ENCODE data around the gene MCM10.

The MCM10 gene

DNA sequence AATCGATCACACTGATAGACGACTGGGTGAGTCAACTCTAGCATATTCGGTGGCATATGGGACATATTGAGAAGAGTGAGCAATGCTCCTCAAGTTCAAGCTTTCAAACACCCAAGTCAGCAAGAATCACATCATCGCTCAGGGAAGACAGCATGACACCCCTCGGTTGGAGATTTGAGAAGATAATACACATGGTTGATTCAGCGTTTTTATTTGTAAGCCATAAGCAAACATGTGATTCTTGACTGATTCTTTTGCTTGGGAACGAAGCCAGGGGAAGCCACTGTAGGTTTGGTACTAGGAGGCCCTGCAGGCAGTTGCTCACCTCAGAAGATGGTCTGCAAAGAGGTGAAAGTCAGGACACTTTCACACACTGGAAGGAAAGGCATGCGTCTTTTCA is 60.2 kb downstream of the MCM10 start:
- Histone ChIP-seq H3K4me1 (ENCODE audit: insufficient read depth, insufficient read length) (peaks cover 3% of the 10 kb centered on the region), H3K36me3 (ENCODE audit: insufficient read depth, insufficient read length, low read length) (no peaks in the 10 kb centered on the region), H3K9me3 (ENCODE audit: insufficient read depth, low read length) (0 out of 2 replicates have a peak, but pooled peaks cover 3% of the 10 kb centered on the region), H3K4me3 (ENCODE audit: insufficient read length, low read depth) (no peak overlapping the region), H3K9ac (ENCODE audit: insufficient read length, low read depth) (no peak overlapping the region), H3K27me3 (ENCODE audit: insufficient read depth, insufficient read length) (no peaks in the 10 kb centered on the region)
- DNase-seq (ENCODE audit: low read depth, low spot score), result no peak
- TF ChIP-seq ZNF274 (IDR thresholded peaks at IDR 0.05; ENCODE audit: low read depth, low read length) (no peak), SUZ12 (IDR thresholded peaks at IDR 0.05; ENCODE audit: extremely low read depth, insufficient read depth, insufficient read length) (no peak), YY1 (IDR thresholded peaks at IDR 0.05; ENCODE audit: insufficient read depth, insufficient read length) (no peak)

DNA sequence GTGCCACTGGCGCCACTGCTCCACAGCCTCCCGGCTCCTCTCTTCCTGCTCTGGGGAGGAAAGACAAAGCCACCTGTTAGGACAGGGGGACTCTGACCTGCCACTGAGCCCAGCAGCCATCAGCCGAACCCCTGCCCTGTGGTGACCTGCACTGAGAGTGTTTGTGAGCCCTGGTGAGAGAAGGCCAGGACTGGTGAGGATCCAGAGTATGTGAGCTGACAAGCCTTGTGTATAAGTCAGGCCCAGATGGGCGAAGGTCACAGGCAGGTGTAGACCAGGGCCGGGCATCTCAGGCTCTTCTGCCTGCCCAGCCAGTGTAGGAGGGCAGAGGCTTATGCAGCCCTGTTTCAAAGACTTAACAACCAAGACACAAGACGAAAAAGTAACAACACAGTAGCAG is 60.8 kb downstream of the MCM10 start:
- no peak overlapping the region for H3K4me3 ChIP-seq (ENCODE audit: insufficient read length, low read depth)

DNA sequence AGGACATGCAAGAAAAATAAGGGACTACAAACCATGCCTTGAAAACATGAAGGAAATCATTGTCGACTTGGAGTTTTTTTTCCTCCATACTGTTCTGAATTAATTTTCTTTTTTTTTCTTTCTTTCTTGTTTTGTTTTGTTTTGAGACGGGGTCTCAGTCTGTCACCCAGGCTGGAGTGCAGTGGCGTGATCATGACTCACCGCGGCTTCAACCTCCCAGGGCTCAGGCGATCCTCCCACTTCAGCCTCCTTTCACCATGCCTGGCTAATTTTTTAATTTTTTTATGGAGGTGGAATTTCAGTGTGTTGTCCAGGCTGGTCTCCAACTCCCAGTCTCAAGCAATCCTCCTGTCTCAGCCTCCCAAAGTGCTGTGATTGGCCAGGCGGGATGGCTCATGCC is 61.2 kb downstream of the MCM10 start:
- no peaks in the 10 kb centered on the region for H3K36me3 ChIP-seq (ENCODE audit: insufficient read depth, insufficient read length, low read length)
- H3K4me1 ChIP-seq (ENCODE audit: insufficient read depth, insufficient read length), result peaks cover 3% of the 10 kb centered on the region
- H3K27me3 ChIP-seq (ENCODE audit: insufficient read depth, insufficient read length), result no peaks in the 10 kb centered on the region
- no peak for DNase-seq (ENCODE audit: low read depth, low spot score)
- H3K9ac ChIP-seq (ENCODE audit: insufficient read length, low read depth), result no peak overlapping the region
- no peak overlapping the region for H3K4me3 ChIP-seq (ENCODE audit: insufficient read length, low read depth)
- no peak for TF ChIP-seq ZNF274 (IDR thresholded peaks at IDR 0.05; ENCODE audit: low read depth, low read length)
- TF ChIP-seq YY1 (IDR thresholded peaks at IDR 0.05; ENCODE audit: insufficient read depth, insufficient read length), result no peak
- no peak for TF ChIP-seq SUZ12 (IDR thresholded peaks at IDR 0.05; ENCODE audit: extremely low read depth, insufficient read depth, insufficient read length)
- H3K9me3 ChIP-seq (ENCODE audit: insufficient read depth, low read length), result no peaks in the 10 kb centered on the region

More for the DNA sequence above, 60.8 kb downstream of the MCM10 start:
- H3K27me3 ChIP-seq (ENCODE audit: insufficient read depth, insufficient read length), result no peaks in the 10 kb centered on the region
- DNase-seq (ENCODE audit: low read depth, low spot score), result no peak
- no peaks in the 10 kb centered on the region for H3K9me3 ChIP-seq (ENCODE audit: insufficient read depth, low read length)
- TF ChIP-seq SUZ12 (IDR thresholded peaks at IDR 0.05; ENCODE audit: extremely low read depth, insufficient read depth, insufficient read length) (no peak), ZNF274 (IDR thresholded peaks at IDR 0.05; ENCODE audit: low read depth, low read length) (no peak), YY1 (IDR thresholded peaks at IDR 0.05; ENCODE audit: insufficient read depth, insufficient read length) (no peak)
- H3K4me1 ChIP-seq (ENCODE audit: insufficient read depth, insufficient read length), result peaks cover 3% of the 10 kb centered on the region
- H3K9ac ChIP-seq (ENCODE audit: insufficient read length, low read depth), result no peak overlapping the region
- H3K36me3 ChIP-seq (ENCODE audit: insufficient read depth, insufficient read length, low read length), result no peaks in the 10 kb centered on the region

DNA sequence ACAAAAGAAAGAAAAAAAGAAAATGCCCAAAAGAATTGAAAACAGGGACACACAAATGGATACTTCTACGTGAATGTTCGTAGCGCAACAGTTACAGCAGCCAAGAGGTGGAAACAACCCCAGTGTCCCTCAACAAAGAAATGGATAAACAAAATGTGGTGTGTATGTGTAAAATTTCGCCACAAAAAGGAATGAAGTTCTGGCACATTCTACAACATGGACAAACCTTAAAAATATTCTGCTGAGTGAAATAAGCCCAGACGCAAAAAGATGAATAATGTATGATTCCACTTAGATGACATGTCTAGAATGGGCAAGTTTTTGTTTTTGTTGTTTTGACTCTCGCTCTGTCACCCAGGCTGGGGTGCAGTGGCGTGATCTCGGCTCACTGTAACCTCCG is 61.9 kb downstream of the MCM10 start:
- no peaks in the 10 kb centered on the region for H3K9me3 ChIP-seq (ENCODE audit: insufficient read depth, low read length)
- no peak for DNase-seq (ENCODE audit: low read depth, low spot score)
- H3K36me3 ChIP-seq (ENCODE audit: insufficient read depth, insufficient read length, low read length), result no peaks in the 10 kb centered on the region
- no peaks in the 10 kb centered on the region for H3K27me3 ChIP-seq (ENCODE audit: insufficient read depth, insufficient read length)
- no peak overlapping the region for H3K4me3 ChIP-seq (ENCODE audit: insufficient read length, low read depth)
- H3K4me1 ChIP-seq (ENCODE audit: insufficient read depth, insufficient read length), result peaks cover 3% of the 10 kb centered on the region
- H3K9ac ChIP-seq (ENCODE audit: insufficient read length, low read depth), result no peak overlapping the region
- TF ChIP-seq ZNF274 (IDR thresholded peaks at IDR 0.05; ENCODE audit: low read depth, low read length), result no peak
- TF ChIP-seq SUZ12 (IDR thresholded peaks at IDR 0.05; ENCODE audit: extremely low read depth, insufficient read depth, insufficient read length), result no peak
- no peak for TF ChIP-seq YY1 (IDR thresholded peaks at IDR 0.05; ENCODE audit: insufficient read depth, insufficient read length)

DNA sequence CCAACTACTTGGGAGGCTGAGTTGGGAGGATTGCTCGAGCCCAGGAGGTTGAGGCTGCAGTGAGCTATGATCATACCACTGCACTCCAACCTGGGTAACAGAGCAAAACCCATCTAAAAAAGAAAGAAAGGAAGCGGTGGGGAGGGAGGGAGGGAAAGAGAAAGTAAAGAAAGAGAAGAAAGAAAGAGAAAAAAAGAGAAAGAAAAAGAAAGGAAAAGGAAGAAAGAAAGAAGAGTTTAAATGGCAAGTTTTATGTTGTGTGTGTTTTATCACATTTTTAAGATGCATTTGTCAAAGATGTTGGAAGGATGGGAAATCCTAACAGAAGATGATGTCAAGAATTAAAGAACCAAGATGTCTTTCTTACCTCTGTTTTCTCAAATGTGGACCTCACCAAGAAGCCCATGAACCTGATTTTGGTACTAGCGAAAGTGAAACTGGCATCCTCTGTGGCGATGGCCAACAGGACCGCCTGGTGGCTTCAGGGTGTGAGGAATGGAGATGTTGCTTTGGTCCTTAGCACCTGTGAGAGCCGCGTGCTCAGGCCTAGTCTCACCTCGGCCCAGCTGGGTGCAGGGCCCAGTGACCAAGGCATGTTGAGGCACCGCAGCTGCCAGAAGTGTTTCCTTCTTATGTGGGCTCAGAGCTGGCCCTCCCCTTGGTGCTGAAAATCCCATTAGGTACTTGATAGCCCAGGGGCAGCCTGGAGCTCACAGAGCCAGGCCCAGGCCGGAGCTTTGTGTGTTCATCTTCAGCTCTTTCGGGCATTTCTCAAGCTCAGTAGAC is 63.0 kb downstream of the MCM10 start:
- no peaks in the 10 kb centered on the region for H3K9me3 ChIP-seq (ENCODE audit: insufficient read depth, low read length)
- no peak for DNase-seq (ENCODE audit: low read depth, low spot score)
- H3K36me3 ChIP-seq (ENCODE audit: insufficient read depth, insufficient read length, low read length), result no peaks in the 10 kb centered on the region
- H3K9ac ChIP-seq (ENCODE audit: insufficient read length, low read depth), result no peak overlapping the region
- peaks cover 3% of the 10 kb centered on the region for H3K4me1 ChIP-seq (ENCODE audit: insufficient read depth, insufficient read length)
- no peaks in the 10 kb centered on the region for H3K27me3 ChIP-seq (ENCODE audit: insufficient read depth, insufficient read length)
- H3K4me3 ChIP-seq (ENCODE audit: insufficient read length, low read depth), result no peak overlapping the region
- TF ChIP-seq SUZ12 (IDR thresholded peaks at IDR 0.05; ENCODE audit: extremely low read depth, insufficient read depth, insufficient read length) (no peak), ZNF274 (IDR thresholded peaks at IDR 0.05; ENCODE audit: low read depth, low read length) (no peak), YY1 (IDR thresholded peaks at IDR 0.05; ENCODE audit: insufficient read depth, insufficient read length) (no peak)

DNA sequence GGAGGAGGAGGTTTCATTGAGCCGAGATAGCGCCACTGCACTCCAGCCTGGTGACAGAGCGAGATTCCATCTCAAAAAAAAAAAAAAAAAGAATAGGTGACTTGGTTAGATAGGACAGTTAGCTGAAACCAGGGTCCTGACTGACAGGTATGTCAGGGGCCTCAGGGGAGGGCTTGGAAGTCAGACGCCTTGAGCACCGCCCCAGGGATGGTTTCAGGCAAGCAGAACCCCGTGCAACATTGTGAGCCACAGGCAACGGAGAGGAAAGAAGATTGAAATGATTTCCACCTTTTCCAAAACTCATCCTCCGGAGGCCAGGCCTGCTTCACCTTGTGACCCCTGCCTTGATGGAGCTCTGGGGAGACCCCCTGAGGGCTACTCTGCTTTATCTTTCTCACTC is 64.2 kb downstream of the MCM10 start:
- no peaks in the 10 kb centered on the region for H3K27me3 ChIP-seq (ENCODE audit: insufficient read depth, insufficient read length)
- DNase-seq (ENCODE audit: low read depth, low spot score), result no peak
- TF ChIP-seq ZNF274 (IDR thresholded peaks at IDR 0.05; ENCODE audit: low read depth, low read length) (no peak), SUZ12 (IDR thresholded peaks at IDR 0.05; ENCODE audit: extremely low read depth, insufficient read depth, insufficient read length) (no peak), YY1 (IDR thresholded peaks at IDR 0.05; ENCODE audit: insufficient read depth, insufficient read length) (no peak)
- H3K4me3 ChIP-seq (ENCODE audit: insufficient read length, low read depth), result no peak overlapping the region
- H3K4me1 ChIP-seq (ENCODE audit: insufficient read depth, insufficient read length), result peaks cover 2% of the 10 kb centered on the region
- H3K9ac ChIP-seq (ENCODE audit: insufficient read length, low read depth), result no peak overlapping the region
- no peaks in the 10 kb centered on the region for H3K9me3 ChIP-seq (ENCODE audit: insufficient read depth, low read length)
- H3K36me3 ChIP-seq (ENCODE audit: insufficient read depth, insufficient read length, low read length), result no peaks in the 10 kb centered on the region

DNA sequence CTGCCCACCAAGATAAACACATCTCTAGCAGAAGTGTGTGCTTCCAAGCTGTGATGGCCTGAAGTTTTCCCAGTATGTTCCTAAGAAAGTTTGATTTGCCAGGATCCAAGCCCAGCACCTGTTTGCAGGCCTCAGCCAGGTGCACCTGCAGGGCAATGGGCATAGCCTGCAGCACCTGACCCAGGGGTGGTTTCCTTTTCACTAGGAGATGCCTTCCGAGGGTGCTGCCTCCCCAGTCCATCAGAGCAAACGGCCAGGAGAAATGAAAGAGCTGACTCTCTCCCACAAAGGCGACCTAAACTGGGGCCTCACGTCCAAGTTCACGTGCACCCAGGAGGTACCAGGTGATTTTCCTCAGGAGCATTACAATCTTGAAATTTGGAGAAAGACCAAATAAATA is 65.7 kb downstream of the MCM10 start:
- no peak for DNase-seq (ENCODE audit: low read depth, low spot score)
- H3K9me3 ChIP-seq (ENCODE audit: insufficient read depth, low read length), result no peaks in the 10 kb centered on the region

More for the DNA sequence above, 65.7 kb downstream of the MCM10 start:
- H3K36me3 ChIP-seq (ENCODE audit: insufficient read depth, insufficient read length, low read length), result no peaks in the 10 kb centered on the region
- H3K4me3 ChIP-seq (ENCODE audit: insufficient read length, low read depth), result no peak overlapping the region
- TF ChIP-seq YY1 (IDR thresholded peaks at IDR 0.05; ENCODE audit: insufficient read depth, insufficient read length), result no peak
- no peak for TF ChIP-seq SUZ12 (IDR thresholded peaks at IDR 0.05; ENCODE audit: extremely low read depth, insufficient read depth, insufficient read length)
- TF ChIP-seq ZNF274 (IDR thresholded peaks at IDR 0.05; ENCODE audit: low read depth, low read length), result no peak
- H3K9ac ChIP-seq (ENCODE audit: insufficient read length, low read depth), result no peak overlapping the region
- peaks cover 2% of the 10 kb centered on the region for H3K4me1 ChIP-seq (ENCODE audit: insufficient read depth, insufficient read length)
- H3K27me3 ChIP-seq (ENCODE audit: insufficient read depth, insufficient read length), result no peaks in the 10 kb centered on the region
